ENCODE results near the gene ZKSCAN2. TPM values are rescaled to one million over a fixed set of nuclear protein-coding genes. Genes with fewer than 3 reads are reported as not detected.

The ZKSCAN2 gene
- total and polyA plus RNA-seq, 12 donors: 1.2 to 8.8 (median 5.0) TPM

- WGBS, 4 donors: 80 to 90% (median 84%) methylated on average over 7 to 10 of the region's 10 CpGs
- Histone ChIP-seq H3K4me1 (replicated peaks in 1 of 2) (no peaks in the 10 kb centered on the region), H3K27me3 (no peaks in the 10 kb centered on the region), H3K9me3 (replicated peaks in 1 of 3) (no peaks in the 10 kb centered on the region), H3K27ac (no peak overlapping the region), H3K4me3 (no peak overlapping the region), H3K36me3 (replicated peaks in 1 of 2) (no peaks in the 10 kb centered on the region)
- intact Hi-C loops (cut with DNase I): loop anchor here in 1 of 2 donors (10.0 kb wide), 1 partner anchor 174 kb away; no protein-coding TSS in a partner anchor
- no peak for TF ChIP-seq POLR2A (IDR thresholded peaks at IDR 0.05)
- TF ChIP-seq, protein P1, sequence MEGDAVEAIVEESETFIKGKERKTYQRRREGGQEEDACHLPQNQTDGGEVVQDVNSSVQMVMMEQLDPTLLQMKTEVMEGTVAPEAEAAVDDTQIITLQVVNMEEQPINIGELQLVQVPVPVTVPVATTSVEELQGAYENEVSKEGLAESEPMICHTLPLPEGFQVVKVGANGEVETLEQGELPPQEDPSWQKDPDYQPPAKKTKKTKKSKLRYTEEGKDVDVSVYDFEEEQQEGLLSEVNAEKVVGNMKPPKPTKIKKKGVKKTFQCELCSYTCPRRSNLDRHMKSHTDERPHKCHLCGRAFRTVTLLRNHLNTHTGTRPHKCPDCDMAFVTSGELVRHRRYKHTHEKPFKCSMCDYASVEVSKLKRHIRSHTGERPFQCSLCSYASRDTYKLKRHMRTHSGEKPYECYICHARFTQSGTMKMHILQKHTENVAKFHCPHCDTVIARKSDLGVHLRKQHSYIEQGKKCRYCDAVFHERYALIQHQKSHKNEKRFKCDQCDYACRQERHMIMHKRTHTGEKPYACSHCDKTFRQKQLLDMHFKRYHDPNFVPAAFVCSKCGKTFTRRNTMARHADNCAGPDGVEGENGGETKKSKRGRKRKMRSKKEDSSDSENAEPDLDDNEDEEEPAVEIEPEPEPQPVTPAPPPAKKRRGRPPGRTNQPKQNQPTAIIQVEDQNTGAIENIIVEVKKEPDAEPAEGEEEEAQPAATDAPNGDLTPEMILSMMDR (IDR thresholded peaks at IDR 0.05): no peak
- no peak for DNase-seq
These were observed 29.3 kb downstream of the ZKSCAN2 start for GRCh38 chr16:25228372-25228771.

DNA sequence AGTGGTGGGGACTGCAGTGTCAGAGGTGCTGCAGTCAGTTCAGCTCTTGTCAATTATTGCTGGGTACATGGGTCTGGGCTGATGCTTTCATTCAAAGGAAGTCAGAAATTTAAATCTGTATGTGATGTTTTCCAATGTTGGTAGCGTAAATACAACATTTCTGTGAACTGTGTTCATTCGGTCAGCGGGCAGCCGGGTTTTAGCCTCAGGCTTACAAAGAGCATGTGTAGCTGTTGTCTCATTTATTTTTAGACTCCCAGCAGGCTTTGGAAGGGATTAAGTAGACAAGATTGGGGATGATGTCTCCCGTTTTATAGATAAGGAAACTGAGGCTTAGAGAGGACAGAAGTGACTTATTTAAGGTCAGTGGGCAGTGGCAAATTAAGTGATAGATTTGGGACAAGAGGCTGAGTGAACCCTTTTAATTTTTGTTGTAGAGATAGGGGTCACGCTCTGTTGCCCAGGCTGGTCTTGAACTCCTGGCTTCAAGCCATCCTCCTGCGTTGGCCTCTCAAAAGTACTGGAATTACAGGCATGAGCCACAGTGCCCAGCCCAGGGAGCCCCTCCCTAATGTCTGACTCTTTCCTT is 32.8 kb downstream of the ZKSCAN2 start:
- DNase-seq: no peak
- Histone ChIP-seq H3K27me3 (no peaks in the 10 kb centered on the region), H3K36me3 (replicated peaks in 1 of 2) (no peaks in the 10 kb centered on the region), H3K4me1 (replicated peaks in 1 of 2) (no peaks in the 10 kb centered on the region), H3K4me3 (no peak overlapping the region), H3K9me3 (replicated peaks in 1 of 3) (no peaks in the 10 kb centered on the region), H3K27ac (no peak overlapping the region)
- TF ChIP-seq, protein P1 (IDR thresholded peaks at IDR 0.05): no peak
- no peak for TF ChIP-seq POLR2A (IDR thresholded peaks at IDR 0.05)
- WGBS, 4 donors: 70 to 84% (median 82%) methylated on average over 7 of the region's 7 CpGs
- intact Hi-C loops (cut with DNase I): loop anchor here (2.0 to 10.0 kb wide), 3 partner anchors 98 to 170 kb away; no protein-coding TSS in a partner anchor

GRCh38 chr16:25223964-25224363 is 33.7 kb downstream of the ZKSCAN2 start:
- H3K27ac ChIP-seq: no peak overlapping the region
- H3K9me3 ChIP-seq (replicated peaks in 1 of 3): no peaks in the 10 kb centered on the region
- H3K36me3 ChIP-seq (replicated peaks in 1 of 2): no peaks in the 10 kb centered on the region
- 79 to 89% (median 86%) methylated on average over 6 of the region's 6 CpGs for WGBS, 4 donors
- TF ChIP-seq, protein P1 (IDR thresholded peaks at IDR 0.05): no peak
- TF ChIP-seq POLR2A (IDR thresholded peaks at IDR 0.05): no peak
- no peak for DNase-seq
- no peaks in the 10 kb centered on the region for H3K4me1 ChIP-seq (replicated peaks in 1 of 2)
- H3K4me3 ChIP-seq: no peak overlapping the region
- H3K27me3 ChIP-seq: no peaks in the 10 kb centered on the region
- intact Hi-C loops (cut with DNase I): loop anchor here (2.0 to 10.0 kb wide), 3 partner anchors 97 to 169 kb away; no protein-coding TSS in a partner anchor

DNA sequence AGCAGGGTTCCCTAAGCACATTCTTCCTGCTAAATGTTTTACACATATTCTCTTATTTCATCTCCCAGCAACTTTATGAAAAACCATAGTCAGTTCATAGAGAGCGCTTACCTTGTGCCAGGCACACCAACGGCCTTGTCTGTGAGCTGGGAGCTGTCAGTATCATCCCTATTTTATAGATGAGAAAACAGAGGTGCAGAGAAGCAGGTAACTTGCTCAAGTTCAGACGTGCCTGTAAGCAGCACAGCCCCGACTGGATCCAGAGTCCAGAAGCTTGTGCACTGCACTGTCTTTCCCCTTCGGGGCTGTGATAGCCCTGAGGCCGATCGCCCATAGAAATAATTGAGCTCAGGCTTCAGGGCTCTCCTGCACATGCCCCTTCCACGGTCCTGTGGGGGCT is 34.7 kb downstream of the ZKSCAN2 start:
- Histone ChIP-seq H3K36me3 (replicated peaks in 1 of 2) (no peaks in the 10 kb centered on the region), H3K9me3 (replicated peaks in 1 of 3) (no peaks in the 10 kb centered on the region), H3K4me1 (replicated peaks in 1 of 2) (no peaks in the 10 kb centered on the region), H3K4me3 (no peak overlapping the region), H3K27me3 (no peaks in the 10 kb centered on the region), H3K27ac (no peak overlapping the region)
- TF ChIP-seq POLR2A (IDR thresholded peaks at IDR 0.05): no peak
- TF ChIP-seq, protein P1 (IDR thresholded peaks at IDR 0.05): no peak
- intact Hi-C loops (cut with DNase I): loop anchor here (5.0 to 10.0 kb wide), 2 partner anchors 166 to 168 kb away; no protein-coding TSS in a partner anchor
- no peak for DNase-seq
- WGBS, 4 donors: 75 to 81% (median 77%) methylated on average over 4 to 8 of the region's 8 CpGs

Measured in adrenal gland (tissue), 12 donors.